Effector CD4-positive, alpha-beta T cell (primary cell): Measurements from ENCODE around the gene NRP1. TPM values are rescaled to one million over a fixed set of nuclear protein-coding genes. Genes with fewer than 3 reads are reported as not detected.
"Not testable (repeated sequence)": the region's sequence is repeated elsewhere in the genome, so short reads cannot be mapped to it uniquely, and the experiment has no call there.

ENCODE experiments used
- DNase-seq: peaks from one replicate; pipeline ENCODE4 v3.0.0-alpha.2; 2020
- total RNA-seq: gene quantifications from one replicate; lab custom pipeline; 2026; lab: John Stamatoyannopoulos, UW

The NRP1 gene
- total RNA-seq = not detected

GRCh38 chr10:33334153-33334804, at the start of gene NRP1:
Gene NRP1, minus strand, starts transcription at chr10:33334667. Its CDS starts 285 bp downstream, at chr10:33334382.
- DNase-seq = no peak

GRCh38 chr10:33384201-33384600, 49.7 kb upstream of the NRP1 start:
- not testable (repeated sequence) for DNase-seq

GRCh38 chr10:33382921-33383713, 48.6 kb upstream of the NRP1 start:
- no peak for DNase-seq

- no peak for DNase-seq
Observed at GRCh38 chr10:33382216-33382600, 47.7 kb upstream of the NRP1 start.

- no peak for DNase-seq
Observed at GRCh38 chr10:33381451-33382215, 47.2 kb upstream of the NRP1 start.

- no peak for DNase-seq
Observed at GRCh38 chr10:33377658-33378025, 43.2 kb upstream of the NRP1 start.

- DNase-seq = no peak
Observed at GRCh38 chr10:33376976-33377657, 42.6 kb upstream of the NRP1 start.

GRCh38 chr10:33376476-33376875, 42.0 kb upstream of the NRP1 start:
- DNase-seq = no peak

GRCh38 chr10:33373263-33373662, 38.8 kb upstream of the NRP1 start:
- no peak for DNase-seq

- no peak for DNase-seq
Observed at GRCh38 chr10:33371234-33371633, 36.8 kb upstream of the NRP1 start.

GRCh38 chr10:33370434-33370930, 36.0 kb upstream of the NRP1 start:
- no peak for DNase-seq

GRCh38 chr10:33368086-33368485, 33.6 kb upstream of the NRP1 start:
- DNase-seq = no peak

GRCh38 chr10:33365871-33366411, 31.5 kb upstream of the NRP1 start:
- DNase-seq = no peak

GRCh38 chr10:33365301-33365700, 30.8 kb upstream of the NRP1 start:
- no peak for DNase-seq

GRCh38 chr10:33363106-33363505, 28.6 kb upstream of the NRP1 start:
- DNase-seq = no peak

- DNase-seq = no peak
Observed at GRCh38 chr10:33358016-33358415, 23.5 kb upstream of the NRP1 start.

GRCh38 chr10:33355274-33355673, 20.8 kb upstream of the NRP1 start:
- DNase-seq = no peak

- DNase-seq = no peak
Observed at GRCh38 chr10:33353853-33354252, 19.4 kb upstream of the NRP1 start.

- no peak for DNase-seq
Observed at GRCh38 chr10:33353334-33353733, 18.9 kb upstream of the NRP1 start.

- DNase-seq = no peak
Observed at GRCh38 chr10:33352615-33353014, 18.1 kb upstream of the NRP1 start.

GRCh38 chr10:33352175-33352574, 17.7 kb upstream of the NRP1 start:
- DNase-seq = no peak

- no peak for DNase-seq
Observed at GRCh38 chr10:33350041-33350440, 15.6 kb upstream of the NRP1 start.

GRCh38 chr10:33349268-33349667, 14.8 kb upstream of the NRP1 start:
- DNase-seq = no peak
